ENCODE results near the gene PRDM16. TPM values are rescaled to one million over a fixed set of nuclear protein-coding genes. Genes with fewer than 3 reads are reported as not detected.

Gene PRDM16
- total and polyA plus RNA-seq, 2 of the 8 experiments (the other 6 are each of a cell fraction or from before 2014, with no cell fraction given), result 0.39 to 0.43 TPM

GRCh38 chr1:3404801-3405200 is 335.8 kb downstream of the PRDM16 start:
- no peak for DNase-seq (ENCODE audit: low read depth in 1 of 2, low spot score in 2 of 2)
- Histone ChIP-seq H4K20me1 (replicated peaks in 1 of 2; ENCODE audit: control insufficient read depth in 1 of 2, insufficient read depth in 2 of 2, low read length in 2 of 2) (peaks cover 0 to 14% of the 10 kb centered on the region in 2 experiments), H3K9me3 (ENCODE audit: insufficient read depth in 2 of 2, low read depth in 1 of 2, low read length in 1 of 2) (no peaks in the 10 kb centered on the region), H3K4me1 (replicated peaks in 1 of 4; ENCODE audit: control insufficient read depth in 3 of 4, insufficient read depth in 4 of 4, low read length in 3 of 4) (no peaks in the 10 kb centered on the region), H3K4me2 (ENCODE audit: insufficient read depth in 1 of 2, low read depth in 2 of 2, low read length in 2 of 2) (no peak overlapping the region), H4K8ac (ENCODE audit: extremely low read depth, insufficient read depth, low read length) (0 out of 2 replicates have a peak overlapping the region, but pooled peaks have one; percentile 18), H2BK5ac (ENCODE audit: low read depth, low read length) (no peak overlapping the region), H2AFZ (ENCODE audit: low read length) (no peak overlapping the region), H3K4me3 (ENCODE audit: extremely low read depth in 1 of 4, insufficient read depth in 2 of 4, low read depth in 3 of 4, low read length in 4 of 4) (no peak overlapping the region), H2BK15ac (ENCODE audit: low read length) (no peak overlapping the region), H4K91ac (replicated peaks; ENCODE audit: insufficient read length, low read length) (no peak overlapping the region), H3K79me1 (ENCODE audit: low read depth, low read length) (no peaks in the 10 kb centered on the region), H3K27ac (ENCODE audit: low read depth, low read length) (no peak overlapping the region), H3K4ac (replicated peaks; ENCODE audit: insufficient read length, low read depth, low read length) (no peak overlapping the region), H2BK120ac (replicated peaks; ENCODE audit: low read depth, low read length) (no peak overlapping the region), H2AK5ac (ENCODE audit: low read depth, low read length) (no peak overlapping the region), H3K27me3 (replicated peaks in 1 of 4; ENCODE audit: control insufficient read depth in 3 of 4, extremely low read depth in 1 of 4, insufficient read depth in 3 of 4, low read length in 3 of 4) (no peaks in the 10 kb centered on the region), H2BK12ac (ENCODE audit: low read depth, low read length) (no peak overlapping the region), H4K5ac (ENCODE audit: insufficient read length, low read depth, low read length) (no peak overlapping the region), H3K9ac (replicated peaks in 1 of 4; ENCODE audit: extremely low read depth in 1 of 4, low read depth in 3 of 4, low read length in 3 of 4) (no peak overlapping the region), H3K23ac (ENCODE audit: insufficient read length) (no peak overlapping the region), H3K56ac (replicated peaks; ENCODE audit: insufficient read length, low read depth, low read length) (no peak overlapping the region), H3K79me2 (ENCODE audit: control insufficient read depth in 1 of 2, insufficient read depth in 2 of 2, low read length in 2 of 2) (no peaks in the 10 kb centered on the region), H3K14ac (ENCODE audit: insufficient read length) (no peak overlapping the region), H3K36me3 (ENCODE audit: control insufficient read depth in 2 of 4, insufficient read depth in 4 of 4, low read length in 3 of 4) (no peaks in the 10 kb centered on the region; a peak in 2 of 8 replicates), H3K18ac (ENCODE audit: extremely low read depth, low read length) (no peak overlapping the region), H2BK20ac (ENCODE audit: low read length) (no peak overlapping the region), H3K23me2 (ENCODE audit: low read depth, low read length) (peaks cover 9% of the 10 kb centered on the region)
- no peak for FAIRE-seq
- CTCF ChIA-PET (ENCODE audit: partially characterized antibody), result interaction anchor here (1.2 to 2.3 kb wide), 4 partner anchors 12 to 320 kb away, joined by 3 to 20 read pairs (median 6); no protein-coding TSS in a partner anchor
- WGBS, 2 experiments (ENCODE audit: extremely low coverage in 1 of 2, insufficient coverage in 1 of 2, insufficient read length in 1 of 2, insufficient replicate concordance in 2 of 2, low coverage in 1 of 2, low lambda C conversion rate in 2 of 2, missing lambda C conversion rate in 1 of 2), result 92% methylated on average over 23 of the region's 27 CpGs; no CpG with 5 or more reads in 1 of the 2 experiments
- POLR2A ChIA-PET (ENCODE audit: partially characterized antibody), result no interaction called here
- TF ChIP-seq SAP30 (IDR thresholded peaks at IDR 0.05; ENCODE audit: insufficient read depth, insufficient replicate concordance, low read length), result no peak
- TF ChIP-seq RBBP5 (IDR thresholded peaks at IDR 0.05; ENCODE audit: borderline replicate concordance, low read depth, low read length), result no peak
- TF ChIP-seq, protein P1, sequence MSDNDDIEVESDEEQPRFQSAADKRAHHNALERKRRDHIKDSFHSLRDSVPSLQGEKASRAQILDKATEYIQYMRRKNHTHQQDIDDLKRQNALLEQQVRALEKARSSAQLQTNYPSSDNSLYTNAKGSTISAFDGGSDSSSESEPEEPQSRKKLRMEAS (IDR thresholded peaks at IDR 0.05), result no peak
- no peak for TF ChIP-seq TAF7 (optimal IDR thresholded peaks at IDR 0.05; ENCODE audit: borderline replicate concordance, low read depth, low read length)
- no peak for TF ChIP-seq KDM5A (IDR thresholded peaks at IDR 0.05; ENCODE audit: low read length)
- TF ChIP-seq, protein P2, sequence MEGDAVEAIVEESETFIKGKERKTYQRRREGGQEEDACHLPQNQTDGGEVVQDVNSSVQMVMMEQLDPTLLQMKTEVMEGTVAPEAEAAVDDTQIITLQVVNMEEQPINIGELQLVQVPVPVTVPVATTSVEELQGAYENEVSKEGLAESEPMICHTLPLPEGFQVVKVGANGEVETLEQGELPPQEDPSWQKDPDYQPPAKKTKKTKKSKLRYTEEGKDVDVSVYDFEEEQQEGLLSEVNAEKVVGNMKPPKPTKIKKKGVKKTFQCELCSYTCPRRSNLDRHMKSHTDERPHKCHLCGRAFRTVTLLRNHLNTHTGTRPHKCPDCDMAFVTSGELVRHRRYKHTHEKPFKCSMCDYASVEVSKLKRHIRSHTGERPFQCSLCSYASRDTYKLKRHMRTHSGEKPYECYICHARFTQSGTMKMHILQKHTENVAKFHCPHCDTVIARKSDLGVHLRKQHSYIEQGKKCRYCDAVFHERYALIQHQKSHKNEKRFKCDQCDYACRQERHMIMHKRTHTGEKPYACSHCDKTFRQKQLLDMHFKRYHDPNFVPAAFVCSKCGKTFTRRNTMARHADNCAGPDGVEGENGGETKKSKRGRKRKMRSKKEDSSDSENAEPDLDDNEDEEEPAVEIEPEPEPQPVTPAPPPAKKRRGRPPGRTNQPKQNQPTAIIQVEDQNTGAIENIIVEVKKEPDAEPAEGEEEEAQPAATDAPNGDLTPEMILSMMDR (IDR thresholded peaks at IDR 0.05; ENCODE audit: control extremely low read depth in 1 of 3, insufficient read depth in 1 of 3, low read depth in 1 of 3, low read length in 3 of 3), result no peak
- TF ChIP-seq, protein P3, sequence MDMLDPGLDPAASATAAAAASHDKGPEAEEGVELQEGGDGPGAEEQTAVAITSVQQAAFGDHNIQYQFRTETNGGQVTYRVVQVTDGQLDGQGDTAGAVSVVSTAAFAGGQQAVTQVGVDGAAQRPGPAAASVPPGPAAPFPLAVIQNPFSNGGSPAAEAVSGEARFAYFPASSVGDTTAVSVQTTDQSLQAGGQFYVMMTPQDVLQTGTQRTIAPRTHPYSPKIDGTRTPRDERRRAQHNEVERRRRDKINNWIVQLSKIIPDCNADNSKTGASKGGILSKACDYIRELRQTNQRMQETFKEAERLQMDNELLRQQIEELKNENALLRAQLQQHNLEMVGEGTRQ (IDR thresholded peaks at IDR 0.05; ENCODE audit: low read length), result no peak
- no peak for TF ChIP-seq SP2 (IDR thresholded peaks at IDR 0.05; ENCODE audit: low read length)
- TF ChIP-seq SP4 (IDR thresholded peaks at IDR 0.05; ENCODE audit: low read length), result no peak
- no peak for TF ChIP-seq TAF1 (IDR thresholded peaks at IDR 0.05; ENCODE audit: low read depth, low read length)
- TF ChIP-seq CHD2 (IDR thresholded peaks at IDR 0.05; ENCODE audit: low read length), result no peak

Data from H1 (cell line).